SK-N-SH (cell line): ENCODE results near the gene CNNM3.

Experiments
- CTCF ChIP-seq: fragments of 200-600 bp; sonication (generic); IDR thresholded peaks from 2 replicates; pipeline ENCODE4 v1.6.1; 2017; ENCODE audit warnings: antibody characterized with exemption, mild to moderate bottlenecking, moderate library complexity
- FOSL2 ChIP-seq: IDR thresholded peaks from 2 replicates; pipeline ENCODE4 v1.4.0; 2012; ENCODE audit warnings: low read depth, mild to moderate bottlenecking, moderate library complexity, borderline replicate concordance
- FOXM1 ChIP-seq: IDR thresholded peaks from 2 replicates; pipeline ENCODE4 v1.4.0; 2012; ENCODE audit warnings: low read depth, mild to moderate bottlenecking
- MAX ChIP-seq: IDR thresholded peaks from 2 replicates; pipeline ENCODE4 v1.4.0; 2012; ENCODE audit warnings: low read depth
- SMC3 ChIP-seq: IDR thresholded peaks from 2 replicates; pipeline ENCODE4 v1.6.1; 2012; ENCODE audit warnings: low read depth, low read length, improper control_type of control experiment
- YY1 ChIP-seq: IDR thresholded peaks from 2 replicates; pipeline ENCODE4 v1.4.0; 2012; ENCODE audit warnings: low read depth, mild to moderate bottlenecking
- ZBTB33 ChIP-seq: IDR thresholded peaks from 2 replicates; pipeline ENCODE4 v1.4.0; 2012; ENCODE audit warnings: low read depth, borderline replicate concordance

DNA sequence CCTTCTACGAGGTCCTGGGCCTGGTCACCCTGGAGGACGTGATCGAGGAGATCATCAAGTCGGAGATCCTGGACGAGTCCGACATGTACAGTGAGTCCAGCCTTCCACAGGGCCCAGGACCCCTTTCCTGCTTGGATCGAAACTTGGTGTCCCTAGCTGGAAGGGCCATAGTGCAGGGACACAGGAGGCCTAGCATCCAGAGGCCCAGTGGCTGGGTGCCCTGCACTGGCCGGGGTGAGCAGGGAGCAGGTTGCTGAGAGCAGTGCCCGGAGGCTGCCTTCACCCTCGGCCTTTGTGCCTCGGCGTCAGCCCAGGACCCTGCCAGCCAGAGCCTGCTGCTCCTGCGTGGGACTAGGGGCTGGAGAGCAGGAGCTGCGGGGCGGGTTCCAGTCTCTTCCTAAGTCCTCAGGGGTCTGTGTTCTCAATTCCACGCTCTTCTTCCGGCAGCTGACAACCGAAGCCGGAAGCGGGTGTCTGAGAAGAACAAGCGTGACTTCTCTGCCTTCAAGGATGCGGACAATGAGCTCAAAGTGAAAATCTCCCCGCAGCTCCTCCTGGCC is 18.9 kb upstream of the CNNM3 start:
- TF ChIP-seq YY1, result no peak
- no peak for TF ChIP-seq ZBTB33
- no peak for TF ChIP-seq CTCF
- no peak for TF ChIP-seq FOXM1
- TF ChIP-seq MAX, result no peak
- no peak for TF ChIP-seq FOSL2
- no peak for TF ChIP-seq SMC3
